HG03066 (cell line): ENCODE data around the gene ADARB1.

Experiments used
- ATAC-seq: cut with Tn5 transposase; IDR thresholded peaks from one replicate; pipeline ENCODE4 v1.9.1; 2021; ENCODE audit warnings: low read depth; ENCODE audit not compliant: unreplicated experiment

Gene ADARB1

DNA sequence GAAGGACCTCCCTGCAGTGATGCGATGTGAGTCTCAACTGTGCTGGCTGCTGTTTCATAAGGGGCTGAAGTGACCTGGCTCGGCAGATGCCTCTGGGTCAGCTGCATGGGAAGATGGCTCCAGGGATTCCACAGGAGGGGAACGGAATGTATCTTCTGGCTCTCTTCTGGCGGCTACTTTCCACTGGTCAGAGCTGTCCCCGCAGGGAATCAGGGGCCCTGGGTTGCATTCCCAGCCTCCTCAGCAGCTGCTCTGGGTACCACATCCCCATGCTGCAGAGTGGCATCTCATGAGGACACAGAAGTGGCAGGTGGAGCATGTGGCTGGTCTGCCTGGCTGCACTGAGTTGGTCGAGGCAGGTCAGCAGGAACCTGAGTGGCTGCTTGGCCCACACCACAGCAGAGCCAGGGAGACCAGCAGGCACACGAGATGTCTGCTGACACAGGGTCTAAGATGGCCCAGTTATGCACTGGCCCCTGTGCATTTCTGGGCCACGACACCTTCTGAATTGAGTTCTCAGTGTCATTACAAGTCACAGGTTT lies 170.5 kb downstream of the ADARB1 start:
- ATAC-seq = no peak

DNA sequence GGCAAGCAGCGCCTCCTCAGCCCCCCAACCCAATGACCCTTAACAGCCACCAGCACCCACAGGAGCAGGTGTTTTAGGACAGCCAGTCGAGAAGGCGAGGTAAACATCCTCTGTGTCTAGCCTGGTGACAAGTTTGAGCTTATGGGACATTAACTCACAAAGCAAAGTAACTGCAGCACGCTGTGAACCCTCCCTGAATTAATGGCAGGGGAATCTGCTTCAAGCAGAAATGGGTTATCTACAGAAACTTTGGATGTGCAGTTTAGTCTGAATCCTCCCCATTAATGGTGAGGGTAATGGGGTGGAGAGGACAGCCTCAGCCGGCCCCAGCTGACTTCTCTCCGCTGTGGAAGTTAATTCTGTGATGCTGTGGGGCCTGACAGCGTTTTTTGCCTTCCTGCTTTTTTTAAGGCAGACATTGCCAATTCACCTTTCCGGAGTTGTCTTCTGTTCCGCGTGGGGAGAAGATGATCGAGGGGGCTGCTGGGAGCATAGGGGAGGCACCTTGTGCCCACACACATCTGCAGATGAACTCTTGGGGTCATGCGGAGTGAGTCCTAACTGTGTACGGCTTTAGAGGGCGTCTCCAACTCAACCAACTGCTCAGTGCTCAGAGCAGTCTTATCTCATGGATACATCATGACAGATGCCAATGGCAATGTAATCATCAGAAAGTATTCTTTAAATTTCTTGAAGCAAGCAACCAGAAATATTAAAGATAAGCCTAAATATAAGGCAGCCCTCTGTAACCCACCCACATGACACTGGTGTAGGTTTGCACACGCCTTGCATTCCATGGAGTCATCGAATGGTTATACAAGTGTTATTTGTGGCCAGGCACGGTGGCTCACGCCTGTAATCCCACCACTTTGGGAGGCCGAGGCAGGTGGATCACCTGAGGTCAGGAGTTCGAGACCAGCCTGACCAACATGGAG lies 172.3 kb downstream of the ADARB1 start:
- no peak for ATAC-seq

DNA sequence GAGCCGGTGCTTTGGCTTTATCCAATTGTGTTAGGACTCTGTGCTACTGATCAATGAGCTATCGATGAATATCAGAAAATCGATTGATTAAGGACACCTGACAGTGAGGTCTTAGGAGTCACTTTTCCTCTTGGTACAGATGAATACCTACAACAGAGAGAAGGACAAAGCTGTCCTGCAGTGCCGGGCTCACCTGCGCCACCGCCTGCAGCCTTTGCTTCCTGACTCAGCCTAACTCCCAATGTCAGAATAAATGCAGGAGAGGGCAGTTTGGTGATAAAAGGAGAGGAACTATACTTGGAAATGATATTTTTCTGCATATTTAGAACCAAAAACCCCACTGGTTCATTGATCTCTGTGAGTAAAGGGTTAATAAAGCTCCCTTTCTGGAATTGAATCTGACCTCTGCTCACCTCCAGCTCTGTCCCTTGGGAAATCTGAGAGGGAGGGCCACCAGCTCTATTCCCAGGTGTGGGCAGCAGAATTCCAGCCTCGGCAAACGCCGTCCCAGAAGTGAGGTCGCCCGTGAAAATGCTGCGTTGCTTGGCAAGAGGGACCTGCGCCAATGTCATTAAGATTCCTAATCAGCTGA lies 174.0 kb downstream of the ADARB1 start:
- no peak for ATAC-seq

DNA sequence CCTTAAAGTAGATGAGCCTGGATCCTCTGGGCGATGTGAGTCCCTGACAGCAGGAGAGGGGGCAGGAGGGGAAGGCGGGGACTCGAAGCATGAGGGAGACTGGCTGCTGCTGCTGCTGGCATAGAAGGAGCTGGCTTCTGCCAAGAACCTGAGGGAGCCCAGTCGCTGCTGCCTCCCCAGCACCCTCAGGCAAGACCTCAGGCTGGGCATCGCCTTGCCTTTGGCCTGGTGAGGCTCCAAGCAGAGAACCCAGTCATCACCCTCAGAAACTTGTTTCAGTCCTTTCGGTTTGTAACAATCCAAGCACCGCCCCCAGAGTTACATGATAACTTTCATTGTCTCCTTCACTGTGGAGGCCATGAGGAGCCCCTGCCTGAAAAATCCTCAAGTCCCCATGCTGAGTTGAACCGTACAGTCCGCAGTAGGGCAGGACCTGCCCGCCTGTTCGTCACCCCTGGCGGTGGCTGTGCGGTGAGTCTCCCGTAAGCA lies 174.6 kb downstream of the ADARB1 start:
- ATAC-seq = no peak

- ATAC-seq = no peak
These were observed 175.2 kb downstream of the ADARB1 start for GRCh38 chr21:45249626-45250025.

- no peak for ATAC-seq
These were observed 175.9 kb downstream of the ADARB1 start for GRCh38 chr21:45250272-45250671.

GRCh38 chr21:45250914-45251634 lies 176.7 kb downstream of the ADARB1 start:
- ATAC-seq = no peak

DNA sequence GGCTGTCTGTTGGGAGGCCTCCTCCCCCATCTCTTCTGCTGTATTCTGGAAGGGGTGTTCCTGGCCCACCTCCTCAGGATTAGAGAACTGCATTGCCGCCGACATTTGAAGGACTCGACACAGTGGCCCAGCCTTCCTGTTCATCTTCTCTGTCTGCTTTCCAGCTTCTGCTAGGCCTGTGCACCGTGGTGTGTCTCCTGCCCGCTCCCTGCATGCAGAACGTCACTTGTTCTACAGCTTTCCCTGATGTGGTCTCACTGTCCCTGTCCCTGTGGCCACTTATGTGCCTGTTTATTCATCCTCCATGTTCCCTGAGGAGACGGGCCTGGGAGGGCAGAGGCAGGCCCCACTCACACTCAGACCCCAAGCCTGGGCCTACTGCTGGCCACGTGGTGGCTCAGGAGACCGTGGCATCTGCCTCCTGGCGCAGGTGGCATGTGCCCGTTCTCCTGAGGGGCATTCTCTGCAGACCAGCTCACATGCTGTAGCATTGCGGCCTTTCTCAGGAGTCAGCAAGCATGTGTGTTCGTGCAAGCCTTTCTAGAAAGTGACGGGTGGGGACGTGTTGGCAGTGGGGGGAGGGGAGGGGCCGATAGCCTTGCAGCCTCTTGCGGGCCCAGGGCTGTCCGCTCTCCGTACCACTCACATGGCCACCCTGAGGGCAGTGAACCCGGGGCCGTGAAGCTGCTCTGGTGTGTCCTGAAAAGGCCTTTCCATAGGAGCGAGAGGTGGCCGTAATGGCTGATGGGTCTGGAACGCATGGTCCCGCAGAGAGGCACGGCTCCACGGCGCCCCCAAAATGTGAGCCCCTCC lies 177.5 kb downstream of the ADARB1 start:
- no peak for ATAC-seq

- no peak for ATAC-seq
These were observed 178.1 kb downstream of the ADARB1 start for GRCh38 chr21:45252448-45252925.

- ATAC-seq = no peak
These were observed 178.8 kb downstream of the ADARB1 start for GRCh38 chr21:45253180-45253579.

GRCh38 chr21:45253633-45254459 lies 179.5 kb downstream of the ADARB1 start:
- no peak for ATAC-seq

- no peak for ATAC-seq
These were observed 180.1 kb downstream of the ADARB1 start for GRCh38 chr21:45254460-45254930.

- no peak for ATAC-seq
These were observed 181.1 kb downstream of the ADARB1 start for GRCh38 chr21:45255381-45256020.

GRCh38 chr21:45256021-45256911 lies 181.9 kb downstream of the ADARB1 start:
- no peak for ATAC-seq

DNA sequence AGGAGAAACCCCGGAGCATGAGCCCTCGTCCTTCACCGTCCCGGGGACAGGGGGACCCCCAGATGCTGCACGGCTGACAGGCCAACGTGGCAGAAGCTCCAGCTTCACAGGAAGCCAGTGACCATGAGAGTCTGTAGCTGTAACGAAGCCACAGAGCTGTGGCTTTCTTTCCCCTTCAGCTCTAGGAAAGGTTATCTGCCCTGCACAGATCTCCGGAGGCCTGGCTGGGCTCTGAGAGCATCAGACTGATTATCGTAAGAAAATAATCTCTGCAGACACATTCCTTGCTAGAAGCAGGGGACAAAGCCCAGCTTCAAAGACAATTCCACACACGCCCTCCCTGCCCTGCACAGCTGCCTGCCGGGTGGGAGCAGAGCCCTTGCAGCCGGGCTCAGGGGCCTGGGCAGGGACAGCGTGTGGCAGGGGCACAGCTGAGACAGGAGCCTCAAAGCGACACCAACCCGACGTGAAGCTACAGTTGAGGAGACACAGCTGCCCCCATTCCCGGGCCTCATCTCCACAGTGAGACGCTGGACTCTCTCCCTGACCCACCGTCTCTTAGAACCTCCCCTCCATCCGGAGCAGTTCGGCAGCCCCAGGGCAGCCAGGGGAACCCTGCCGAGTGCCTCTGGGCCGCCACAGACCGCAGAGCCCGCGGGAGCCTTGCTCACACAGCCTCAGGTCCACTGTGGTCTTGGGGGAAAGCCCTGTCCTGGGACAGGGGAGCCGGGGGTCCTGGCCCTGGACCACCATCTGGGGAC lies 182.7 kb downstream of the ADARB1 start:
- ATAC-seq = no peak

DNA sequence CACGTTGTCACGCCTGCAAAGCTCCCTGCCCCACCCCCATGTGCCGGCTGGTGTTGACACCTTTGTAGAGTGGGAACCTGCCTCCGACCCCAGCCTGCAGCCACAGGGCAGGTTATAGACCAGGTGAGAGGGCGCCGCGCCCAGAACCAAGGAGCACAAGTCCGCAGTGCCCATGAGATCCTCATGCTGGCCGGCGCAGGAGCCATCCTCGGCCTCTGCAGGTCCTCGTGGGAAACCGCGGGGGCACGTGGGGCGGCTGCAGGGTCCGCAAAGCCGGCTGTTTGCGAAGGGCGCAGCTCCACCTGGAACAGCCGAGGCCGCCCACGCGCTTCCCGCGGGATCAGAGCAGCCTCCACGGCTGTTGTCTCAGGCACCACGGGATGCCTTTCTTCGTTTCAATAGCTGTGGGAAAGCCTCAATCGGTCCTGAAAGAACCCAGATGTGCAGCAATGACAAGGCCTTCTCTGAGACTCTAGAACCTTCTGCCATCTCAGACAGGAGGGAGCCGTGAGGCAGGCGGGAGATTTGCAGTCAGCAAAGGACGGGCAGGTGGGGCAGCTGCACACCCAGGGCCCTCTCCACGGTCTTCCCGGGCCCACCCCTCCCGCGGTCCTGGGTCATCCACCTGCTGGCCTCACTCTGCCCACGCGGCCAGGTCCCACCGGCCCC lies 183.4 kb downstream of the ADARB1 start:
- ATAC-seq = no peak
